ENCODE measurements around the gene PYCARD. TPM values are rescaled to one million over a fixed set of nuclear protein-coding genes. Genes with fewer than 3 reads are reported as not detected.

PYCARD gene
- total and polyA plus RNA-seq, 10 of the 15 experiments (the other 5 are each of a cell fraction or from before 2014, with no cell fraction given) = 5.1 to 106 (median 45.9) TPM

- no peak for TF ChIP-seq ZNF687 (IDR thresholded peaks at IDR 0.05)
- no peak for TF ChIP-seq MTA2 (IDR thresholded peaks at IDR 0.05; ENCODE audit: low read depth)
- TF ChIP-seq MEF2A (IDR thresholded peaks at IDR 0.05; ENCODE audit: insufficient read depth, low read depth, low read length) = no peak
- TF ChIP-seq FOXM1 (IDR thresholded peaks at IDR 0.05; ENCODE audit: low read depth, low read length) = no peak
Measured at GRCh38 chr16:31221357-31222160, 19.0 kb upstream of the PYCARD start (continued).

GRCh38 chr16:31219154-31219741 is 16.7 kb upstream of the PYCARD start:
- SMC1A ChIA-PET (ENCODE audit: uncharacterized antibody, unreplicated experiment) = no interaction called here
- DNase-seq (ENCODE audit: low read depth, low spot score) (no peak), ATAC-seq (no peak), FAIRE-seq (no peak)
- Histone ChIP-seq H2AFZ (ENCODE audit: control insufficient read depth, low read depth, low read length) (no peak overlapping the region), H3K27ac (ENCODE audit: control insufficient read depth, insufficient read depth) (no peak overlapping the region), H3K4me1 (ENCODE audit: control insufficient read depth, insufficient read depth, low read length) (peaks cover 14% of the 10 kb centered on the region), H3K36me3 (ENCODE audit: control insufficient read depth in 2 of 2, insufficient read depth in 2 of 2, low read length in 1 of 2) (no peaks in the 10 kb centered on the region), H3K9ac (ENCODE audit: control insufficient read depth, insufficient read depth, low read length) (no peak overlapping the region), H3K79me2 (ENCODE audit: control insufficient read depth, insufficient read depth, low read length) (no peaks in the 10 kb centered on the region), H3K4me2 (ENCODE audit: control insufficient read depth, insufficient read depth) (no peak overlapping the region), H3K9me3 (replicated peaks; ENCODE audit: control insufficient read depth, insufficient read depth, low read length) (no peaks in the 10 kb centered on the region), H3K27me3 (replicated peaks in 1 of 2; ENCODE audit: control insufficient read depth in 2 of 2, insufficient read depth in 2 of 2, low read length in 1 of 2) (peaks cover 14 to 18% of the 10 kb centered on the region in 2 experiments), H3K4me3 (no peak overlapping the region), H4K20me1 (ENCODE audit: control insufficient read depth, insufficient read depth) (no peaks in the 10 kb centered on the region)
- in situ Hi-C loops (cut with MboI) (no loop called here), intact Hi-C loops (cut with micrococcal nuclease; ENCODE audit: unreplicated experiment) (no loop called here)
- RAD21 ChIA-PET (ENCODE audit: unreplicated experiment) = no interaction called here
- 85% methylated on average over 15 of the region's 15 CpGs for WGBS (ENCODE audit: insufficient coverage, insufficient replicate concordance, low lambda C conversion rate, missing lambda C conversion rate)
- CTCF ChIA-PET = interaction anchor here (0.6 kb wide), 1 partner anchor 14 kb away, joined by 5 read pairs; no protein-coding TSS in a partner anchor
- POLR2A ChIA-PET = no interaction called here
- no TSS peak for BruUV-seq (replicated peaks)
- TF ChIP-seq KDM1A (IDR thresholded peaks at IDR 0.05; ENCODE audit: borderline replicate concordance) (no peak), STAT3 (IDR thresholded peaks at IDR 0.05; ENCODE audit: low read depth, low read length) (no peak), ATF3 (IDR thresholded peaks at IDR 0.05; ENCODE audit: borderline replicate concordance, extremely low read depth, low read depth, low read length) (no peak), SMAD5 (IDR thresholded peaks at IDR 0.05; ENCODE audit: low read depth) (no peak), REST (IDR thresholded peaks at IDR 0.05; ENCODE audit: low read depth, low read length) (no peak), E2F4 (IDR thresholded peaks at IDR 0.05; ENCODE audit: low read depth, low read length) (no peak), SRF (IDR thresholded peaks at IDR 0.05; ENCODE audit: low read depth in 2 of 2, low read length in 2 of 2) (no peak), TCF12 (IDR thresholded peaks at IDR 0.05; ENCODE audit: low read depth, low read length) (no peak)
